ENCODE data around the gene HOXC5.

The HOXC5 gene

DNA sequence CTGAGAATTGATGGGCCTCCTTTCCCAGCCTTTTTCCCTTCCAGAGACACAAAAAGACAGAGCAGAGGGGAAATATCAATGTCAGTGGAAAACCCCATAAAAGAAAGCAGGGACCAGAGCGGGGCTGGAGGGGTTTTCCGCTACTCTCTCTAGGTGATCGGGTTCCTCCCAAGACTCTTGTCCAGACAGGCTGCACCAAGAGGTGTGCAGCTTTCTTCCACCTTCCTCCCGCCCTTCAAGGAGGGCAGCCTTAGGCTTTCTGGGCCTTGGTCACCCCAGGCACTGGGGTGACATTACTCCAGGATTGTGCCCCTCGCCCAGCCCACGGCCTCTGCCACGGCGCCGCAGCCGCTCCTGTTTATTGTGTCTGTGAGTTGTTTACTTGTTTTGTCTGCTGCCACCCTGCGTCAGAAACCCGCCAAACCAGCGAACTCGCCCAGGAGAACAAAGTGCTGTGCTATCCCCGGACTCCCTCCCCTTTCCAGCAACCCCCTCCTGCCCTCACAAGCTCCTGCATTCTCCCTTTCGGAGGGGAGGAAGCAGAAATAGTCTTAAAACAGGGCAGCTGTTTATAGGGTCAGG, 11.3 kb upstream of the HOXC5 start:
- DNase-seq = no peak

DNA sequence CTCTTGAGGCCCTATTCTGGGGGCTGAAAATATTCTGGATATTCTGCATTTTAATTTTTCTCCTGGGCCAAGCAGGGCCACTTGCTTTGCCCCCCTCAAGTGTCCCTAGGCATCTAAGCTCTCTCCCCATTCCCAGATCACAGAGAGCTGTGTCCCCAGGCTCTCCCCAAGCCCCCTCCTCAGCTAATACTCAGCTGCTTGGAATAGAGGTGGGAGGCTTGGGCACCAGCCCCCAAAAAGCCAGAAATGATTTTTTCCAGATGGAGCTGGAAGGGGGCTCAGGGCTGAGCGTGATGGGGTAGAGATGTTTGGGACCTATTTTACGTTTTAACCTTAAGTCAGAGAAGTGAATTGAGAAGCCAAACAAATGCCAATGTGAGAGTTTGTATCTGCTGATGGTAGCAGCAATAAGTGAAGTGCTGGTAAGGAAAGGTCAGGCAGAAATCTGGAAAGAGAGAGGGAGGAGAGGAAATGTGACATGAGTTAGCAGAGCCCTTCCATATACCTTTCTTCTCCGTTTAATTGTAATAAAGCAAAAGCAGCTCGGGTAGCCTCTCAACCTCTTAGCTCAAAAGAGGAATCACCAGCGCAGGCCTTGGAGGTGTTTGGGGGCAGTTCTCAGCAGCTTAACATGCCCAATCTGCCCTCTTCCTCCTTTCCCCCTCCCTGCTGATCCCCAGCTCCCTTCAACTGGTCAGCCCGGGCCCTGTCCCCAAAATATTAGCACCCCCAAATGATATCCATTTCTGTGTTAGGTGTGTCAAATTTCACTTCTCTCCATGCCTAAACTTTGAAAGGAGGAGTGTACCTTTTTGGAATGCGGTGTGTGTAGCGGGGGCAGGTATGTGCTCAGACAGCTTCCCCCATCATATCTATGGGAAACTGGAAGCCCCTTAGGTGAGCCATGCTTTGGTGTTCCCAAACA, 9.6 kb upstream of the HOXC5 start:
- no peak for DNase-seq

DNA sequence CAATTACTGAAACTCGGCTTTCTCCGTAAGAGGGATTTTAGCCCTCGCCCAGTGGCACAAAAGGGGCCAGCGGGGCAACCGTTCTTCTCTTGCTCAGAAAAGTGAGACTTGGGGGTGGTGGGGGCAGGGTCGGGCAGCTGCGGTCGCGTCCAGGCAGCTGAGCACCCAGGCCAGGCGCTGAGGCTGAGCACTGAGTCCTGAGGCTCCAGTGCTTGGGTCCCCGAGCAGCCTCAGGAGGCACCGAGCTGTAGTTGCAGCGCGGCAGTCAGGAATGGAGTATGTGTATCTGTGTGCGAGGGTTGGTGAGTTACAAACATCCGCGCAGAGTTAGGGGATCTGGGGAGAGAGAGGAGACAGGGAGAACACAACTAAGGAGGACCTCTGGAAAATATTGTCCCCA, 8.7 kb upstream of the HOXC5 start:
- DNase-seq = peak; percentile 24

DNA sequence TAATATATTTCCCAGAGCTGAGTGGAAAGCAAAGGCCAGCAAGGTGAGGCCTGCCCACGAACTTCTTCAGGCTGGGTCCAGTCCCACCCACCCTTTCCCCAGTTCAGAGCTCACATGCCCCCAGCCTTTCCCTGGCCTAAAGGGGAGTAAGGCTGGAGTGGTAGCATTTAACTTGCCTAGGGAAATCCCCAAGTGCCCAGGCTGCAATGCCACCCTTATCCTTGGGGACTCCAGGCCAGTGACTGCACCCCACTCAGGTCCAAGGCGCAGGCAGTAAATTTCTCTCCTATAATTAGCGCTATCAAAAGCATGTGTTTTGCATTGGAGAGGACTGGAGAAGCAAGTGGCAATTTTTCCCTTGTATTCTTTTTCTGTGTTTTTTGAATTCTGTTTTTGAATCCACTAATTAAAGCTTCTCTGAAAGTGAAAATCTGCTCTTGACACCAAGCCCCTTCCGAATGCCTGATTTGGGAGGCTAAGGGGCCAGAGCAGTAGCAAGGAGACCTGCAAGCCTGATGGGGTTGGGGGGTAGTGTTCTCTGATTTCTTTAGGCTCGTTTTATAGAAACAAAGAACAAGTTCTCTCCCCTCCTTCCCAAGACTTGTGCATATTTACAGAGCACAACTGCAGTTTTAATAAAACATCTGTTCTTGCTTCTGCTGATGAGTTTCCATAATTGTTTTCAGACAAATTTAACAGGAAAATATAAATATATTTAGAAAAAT, 8.1 kb upstream of the HOXC5 start:
- peak; percentile 20 for DNase-seq

DNA sequence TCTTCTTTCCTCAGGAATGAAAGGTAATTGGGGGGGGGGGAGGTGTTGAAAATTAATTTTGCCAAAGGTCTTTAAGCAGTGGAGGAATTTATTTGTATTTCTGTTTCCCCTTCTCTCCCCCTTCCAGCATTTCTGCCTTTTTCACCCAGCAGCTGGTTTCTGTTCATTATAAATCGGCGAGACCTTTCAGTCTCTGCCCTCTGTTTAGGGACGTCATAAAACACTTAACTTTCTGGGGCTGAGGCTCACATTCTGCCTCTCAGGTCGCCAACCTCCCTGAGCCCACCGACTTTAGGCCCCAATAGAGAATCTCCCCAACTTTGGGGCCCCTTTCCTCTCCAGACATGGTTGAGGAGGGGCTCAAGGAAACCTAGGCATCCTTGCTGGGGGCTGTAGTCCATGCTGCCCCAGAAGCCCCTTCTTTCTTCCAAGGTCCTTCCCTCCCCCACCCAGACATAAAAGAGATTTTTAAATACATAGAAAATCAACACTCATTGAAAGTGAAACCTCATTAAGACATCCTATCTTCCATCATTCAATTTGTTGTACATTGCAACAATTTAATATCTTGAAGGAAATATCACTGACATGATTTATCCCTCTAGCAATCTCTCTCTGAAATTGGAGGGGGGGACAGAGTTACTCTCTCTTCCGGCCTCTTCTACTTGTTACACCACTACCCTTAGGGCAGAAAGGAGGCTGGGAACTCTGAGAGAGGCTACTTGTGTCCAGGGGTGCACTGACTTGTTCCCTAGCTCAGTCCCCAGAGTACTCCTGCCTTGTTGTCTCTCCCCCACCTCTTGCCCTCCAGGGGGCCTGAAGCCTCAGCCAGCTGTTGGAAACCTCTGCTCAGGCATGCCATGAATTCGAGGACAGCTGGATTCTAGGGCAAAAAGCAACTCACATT, 7.1 kb upstream of the HOXC5 start:
- peak; percentile 23 for DNase-seq

DNA sequence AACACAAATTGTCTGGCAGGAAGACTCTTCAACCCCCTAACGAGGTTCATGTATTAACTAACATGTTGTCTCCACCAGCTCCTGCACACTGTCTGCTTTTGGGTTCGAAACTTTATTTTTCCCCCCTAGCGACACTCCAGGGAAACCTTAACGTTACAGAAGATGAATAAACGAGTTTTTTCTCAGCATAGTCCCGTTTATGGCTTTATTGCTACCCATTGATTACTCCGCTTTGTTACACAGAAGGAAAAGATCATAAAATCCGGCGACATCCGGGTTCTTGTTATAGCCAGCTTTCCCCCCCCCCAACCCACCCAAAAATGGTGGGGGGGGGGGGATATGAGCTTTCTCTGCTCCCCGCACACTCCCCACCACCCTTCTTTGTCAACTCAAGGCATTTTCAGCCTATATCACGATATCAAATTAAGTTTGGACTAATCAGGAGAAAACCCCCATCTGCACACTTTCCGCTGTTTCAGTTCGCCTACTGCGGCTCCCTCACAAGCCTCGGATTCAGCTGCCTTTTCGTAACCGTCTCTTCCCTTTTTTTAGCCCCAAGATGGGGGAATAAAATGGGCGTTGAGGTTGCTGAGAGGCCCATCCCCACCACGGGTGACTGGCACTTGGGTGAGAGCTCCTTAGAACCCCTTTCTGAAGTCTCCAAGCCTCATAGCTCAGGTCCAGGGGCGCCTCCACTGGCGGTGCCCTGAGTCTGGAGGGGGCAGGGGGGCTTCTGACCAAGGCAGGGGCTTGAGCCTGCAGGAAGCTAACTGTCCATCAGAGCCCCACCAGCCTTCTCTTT, 6.0 kb upstream of the HOXC5 start:
- no peak for DNase-seq

DNA sequence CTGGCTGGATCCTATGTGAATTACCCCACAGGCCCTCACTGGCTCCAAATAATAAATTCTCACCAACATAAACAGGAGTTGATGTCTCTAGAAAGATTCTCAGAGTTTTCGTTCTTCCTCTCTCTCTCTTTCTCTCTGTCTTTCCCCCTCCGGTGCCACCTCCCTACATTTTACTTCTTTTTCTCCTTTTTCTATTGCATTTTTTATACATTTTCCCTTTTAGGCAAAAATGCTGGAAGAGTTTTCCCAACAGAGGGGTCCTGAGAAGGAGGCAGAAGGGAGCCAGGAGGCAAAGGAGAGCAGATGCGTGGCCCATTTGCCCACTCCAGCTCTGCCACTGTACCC, 5.4 kb upstream of the HOXC5 start:
- no peak for DNase-seq

DNA sequence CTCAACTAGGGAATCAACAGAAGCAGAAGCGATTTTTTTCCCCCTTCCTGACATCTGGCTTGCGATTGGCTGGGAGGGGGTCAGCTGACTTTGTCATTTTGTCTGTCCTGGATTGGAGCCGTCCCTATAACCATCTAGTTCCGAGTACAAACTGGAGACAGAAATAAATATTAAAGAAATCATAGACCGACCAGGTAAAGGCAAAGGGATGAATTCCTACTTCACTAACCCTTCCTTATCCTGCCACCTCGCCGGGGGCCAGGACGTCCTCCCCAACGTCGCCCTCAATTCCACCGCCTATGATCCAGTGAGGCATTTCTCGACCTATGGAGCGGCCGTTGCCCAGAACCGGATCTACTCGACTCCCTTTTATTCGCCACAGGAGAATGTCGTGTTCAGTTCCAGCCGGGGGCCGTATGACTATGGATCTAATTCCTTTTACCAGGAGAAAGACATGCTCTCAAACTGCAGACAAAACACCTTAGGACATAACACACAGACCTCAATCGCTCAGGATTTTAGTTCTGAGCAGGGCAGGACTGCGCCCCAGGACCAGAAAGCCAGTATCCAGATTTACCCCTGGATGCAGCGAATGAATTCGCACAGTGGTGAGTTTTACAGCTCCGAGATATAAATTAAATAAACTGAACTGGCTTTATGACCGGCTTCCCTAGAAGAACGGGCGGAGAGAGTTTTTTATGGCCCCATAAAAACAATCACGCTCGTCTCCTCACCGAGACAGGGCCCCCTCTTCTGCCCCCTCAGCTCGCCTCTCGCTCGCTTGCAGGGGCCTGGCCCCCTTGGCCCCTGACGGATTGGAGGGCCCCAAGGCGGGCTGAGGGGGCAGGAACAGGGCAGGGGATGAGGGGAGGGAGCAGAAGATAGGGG, 4.3 kb upstream of the HOXC5 start, which contains the start of gene HOXC6:
TSS of gene HOXC6 (plus strand) at position 127 of the 888 bp plus-strand sequence. CDS start at position 209, 82 bp downstream.
- peak; percentile 64 for DNase-seq

DNA sequence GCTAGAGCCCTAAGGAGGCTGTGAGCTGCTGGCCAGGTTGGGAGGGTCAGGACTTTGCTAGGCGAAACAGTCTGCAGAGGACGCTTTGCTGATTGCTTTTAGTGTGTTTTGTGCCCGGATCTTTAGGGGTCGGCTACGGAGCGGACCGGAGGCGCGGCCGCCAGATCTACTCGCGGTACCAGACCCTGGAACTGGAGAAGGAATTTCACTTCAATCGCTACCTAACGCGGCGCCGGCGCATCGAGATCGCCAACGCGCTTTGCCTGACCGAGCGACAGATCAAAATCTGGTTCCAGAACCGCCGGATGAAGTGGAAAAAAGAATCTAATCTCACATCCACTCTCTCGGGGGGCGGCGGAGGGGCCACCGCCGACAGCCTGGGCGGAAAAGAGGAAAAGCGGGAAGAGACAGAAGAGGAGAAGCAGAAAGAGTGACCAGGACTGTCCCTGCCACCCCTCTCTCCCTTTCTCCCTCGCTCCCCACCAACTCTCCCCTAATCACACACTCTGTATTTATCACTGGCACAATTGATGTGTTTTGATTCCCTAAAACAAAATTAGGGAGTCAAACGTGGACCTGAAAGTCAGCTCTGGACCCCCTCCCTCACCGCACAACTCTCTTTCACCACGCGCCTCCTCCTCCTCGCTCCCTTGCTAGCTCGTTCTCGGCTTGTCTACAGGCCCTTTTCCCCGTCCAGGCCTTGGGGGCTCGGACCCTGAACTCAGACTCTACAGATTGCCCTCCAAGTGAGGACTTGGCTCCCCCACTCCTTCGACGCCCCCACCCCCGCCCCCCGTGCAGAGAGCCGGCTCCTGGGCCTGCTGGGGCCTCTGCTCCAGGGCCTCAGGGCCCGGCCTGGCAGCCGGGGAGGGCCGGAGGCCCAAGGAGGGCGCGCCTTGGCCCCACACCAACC, 3.1 kb upstream of the HOXC5 start:
- peak; percentile 25 for DNase-seq

DNA sequence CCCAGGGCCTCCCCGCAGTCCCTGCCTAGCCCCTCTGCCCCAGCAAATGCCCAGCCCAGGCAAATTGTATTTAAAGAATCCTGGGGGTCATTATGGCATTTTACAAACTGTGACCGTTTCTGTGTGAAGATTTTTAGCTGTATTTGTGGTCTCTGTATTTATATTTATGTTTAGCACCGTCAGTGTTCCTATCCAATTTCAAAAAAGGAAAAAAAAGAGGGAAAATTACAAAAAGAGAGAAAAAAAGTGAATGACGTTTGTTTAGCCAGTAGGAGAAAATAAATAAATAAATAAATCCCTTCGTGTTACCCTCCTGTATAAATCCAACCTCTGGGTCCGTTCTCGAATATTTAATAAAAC, 2.4 kb upstream of the HOXC5 start:
- DNase-seq = no peak

DNA sequence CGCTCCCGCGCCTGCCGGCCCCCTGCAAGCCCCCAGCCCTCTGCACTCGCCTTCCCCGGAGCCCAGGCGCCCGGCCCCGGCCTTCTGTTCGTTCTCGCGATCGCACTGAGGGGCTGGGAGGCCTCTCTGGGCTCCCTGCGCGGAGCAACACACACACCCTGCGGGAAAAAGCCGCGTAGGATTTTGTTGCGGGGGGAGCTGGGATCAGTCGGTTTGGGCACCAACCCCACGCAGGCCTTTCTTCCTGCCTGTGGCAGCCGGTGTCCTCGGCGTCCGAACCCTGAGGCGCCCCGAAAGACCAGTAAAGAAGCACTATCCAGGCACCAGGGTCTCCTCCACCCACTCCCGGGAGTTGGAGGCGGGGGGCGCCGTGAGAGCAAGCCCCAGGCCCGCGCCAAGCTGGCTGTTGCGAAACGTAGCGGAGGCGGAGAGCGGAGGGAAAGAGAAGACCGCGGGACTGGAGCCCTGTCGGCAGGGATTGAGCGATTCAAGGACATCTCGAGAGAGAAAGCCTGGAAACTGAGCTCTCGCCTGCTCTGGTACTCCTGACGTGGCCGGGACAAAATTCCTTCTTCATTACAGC, 1.9 kb upstream of the HOXC5 start:
- peak; percentile 65 for DNase-seq

DNA sequence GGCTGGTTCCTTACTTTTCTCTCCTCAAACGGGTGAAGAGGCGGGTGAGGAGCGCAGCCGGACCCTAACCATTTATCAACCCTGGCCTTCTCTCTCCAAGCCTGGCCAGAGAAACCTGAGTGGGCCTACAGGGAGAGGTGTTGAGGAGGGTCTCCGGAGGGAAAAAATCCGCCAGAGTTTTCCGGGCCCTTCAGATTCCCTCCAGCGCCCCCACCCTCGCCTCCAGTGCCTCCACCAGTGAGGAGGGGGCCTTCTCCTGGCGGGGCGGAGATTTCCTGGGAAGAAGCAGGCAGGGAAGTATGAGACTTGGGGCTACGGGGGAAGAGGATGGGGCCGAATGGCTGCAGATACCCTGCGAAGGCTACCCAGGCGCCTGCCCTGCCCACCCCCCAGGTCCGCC, 1.4 kb upstream of the HOXC5 start:
- no peak for DNase-seq

DNA sequence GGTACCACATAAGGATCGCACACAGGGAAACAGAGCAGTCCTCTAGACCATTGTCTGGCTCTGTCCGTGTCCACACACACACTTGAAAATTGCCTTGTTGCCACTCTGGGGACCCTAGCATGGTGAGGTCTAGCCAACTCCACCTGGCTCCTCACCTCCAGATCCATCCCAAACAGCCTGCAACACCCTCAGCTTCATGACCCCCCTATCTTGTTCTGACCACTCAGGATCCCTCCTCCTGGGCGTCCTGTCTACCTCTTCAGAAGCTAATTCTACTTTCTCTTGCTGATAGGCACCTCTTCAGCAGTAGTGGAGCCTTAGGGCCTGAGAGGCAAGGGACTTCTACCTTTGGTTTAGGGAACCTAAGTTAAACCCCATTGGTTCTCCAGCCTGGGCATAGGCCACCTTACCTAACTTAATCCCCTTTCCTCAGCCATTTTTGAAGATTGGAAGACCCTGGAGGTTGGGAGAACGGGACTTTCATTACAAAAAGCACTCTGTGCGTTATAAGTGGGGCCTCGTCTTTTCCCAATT, 697 bp upstream of the HOXC5 start:
- DNase-seq = peak; percentile 19

DNA sequence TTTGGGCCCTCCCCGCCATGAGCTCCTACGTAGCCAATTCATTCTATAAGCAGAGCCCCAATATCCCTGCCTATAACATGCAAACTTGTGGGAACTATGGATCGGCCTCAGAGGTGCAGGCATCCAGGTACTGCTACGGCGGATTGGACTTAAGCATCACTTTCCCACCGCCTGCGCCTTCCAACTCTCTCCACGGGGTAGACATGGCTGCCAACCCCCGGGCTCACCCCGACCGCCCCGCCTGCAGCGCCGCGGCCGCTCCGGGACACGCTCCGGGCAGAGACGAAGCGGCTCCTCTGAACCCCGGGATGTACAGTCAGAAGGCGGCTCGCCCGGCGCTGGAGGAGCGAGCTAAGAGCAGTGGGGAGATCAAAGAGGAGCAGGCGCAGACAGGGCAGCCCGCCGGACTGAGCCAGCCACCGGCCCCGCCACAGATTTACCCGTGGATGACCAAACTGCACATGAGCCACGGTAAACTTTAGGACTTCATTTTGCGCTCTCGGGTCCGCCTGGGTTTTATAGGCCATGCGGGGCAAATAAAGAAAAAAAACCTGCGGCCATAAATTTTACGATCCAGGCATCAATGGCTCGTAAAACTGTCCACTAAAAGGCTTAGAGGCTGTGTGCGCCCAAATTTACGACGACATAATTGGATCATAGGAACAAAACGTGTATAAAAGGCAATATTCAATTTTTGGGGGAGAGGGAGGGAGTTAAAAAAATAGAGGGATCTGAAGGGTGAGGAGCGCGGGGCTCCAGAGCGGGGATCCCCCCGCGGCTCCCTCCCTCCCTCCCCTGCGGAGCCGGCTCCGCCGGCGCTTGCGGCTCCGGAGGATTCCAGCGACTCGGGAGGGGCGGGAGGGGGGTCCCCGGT, 493 bp downstream of the HOXC5 start:
- peak; percentile 70 for DNase-seq

DNA sequence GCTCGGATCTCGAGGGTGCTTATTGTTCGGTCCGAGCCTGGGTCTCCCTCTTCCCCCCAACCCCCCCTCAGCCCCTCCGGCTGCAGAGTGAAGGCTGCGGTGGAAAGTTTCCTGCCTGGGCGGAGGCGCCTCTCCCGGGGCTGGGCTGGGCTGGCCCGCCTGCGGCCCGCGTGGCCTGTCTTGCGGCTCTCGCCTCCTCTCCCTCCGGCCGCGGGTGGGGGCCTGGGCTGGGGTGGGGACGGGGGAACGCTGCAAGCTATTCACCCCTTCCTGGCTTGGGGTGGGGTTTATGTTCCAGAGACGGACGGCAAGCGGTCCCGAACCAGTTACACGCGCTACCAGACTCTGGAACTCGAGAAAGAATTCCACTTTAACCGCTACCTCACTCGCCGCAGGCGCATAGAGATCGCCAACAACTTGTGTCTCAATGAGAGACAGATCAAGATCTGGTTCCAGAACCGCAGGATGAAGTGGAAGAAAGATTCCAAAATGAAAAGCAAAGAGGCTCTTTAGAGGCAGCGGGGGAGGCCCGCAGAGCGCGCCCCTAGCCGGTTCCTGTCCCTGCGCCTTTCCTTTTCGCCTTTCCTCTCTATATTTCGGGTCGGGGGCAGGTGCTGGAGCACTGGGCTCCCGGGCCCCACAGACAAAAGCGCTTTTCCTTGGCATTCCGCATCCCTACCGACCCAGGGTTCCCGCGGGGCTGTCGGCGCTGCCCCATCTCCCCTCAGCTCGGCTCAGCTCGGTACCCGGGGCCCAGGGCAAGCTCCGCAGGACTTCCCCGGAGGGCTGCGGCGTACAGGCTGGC, 1.3 kb downstream of the HOXC5 start:
- DNase-seq = peak; percentile 76

DNA sequence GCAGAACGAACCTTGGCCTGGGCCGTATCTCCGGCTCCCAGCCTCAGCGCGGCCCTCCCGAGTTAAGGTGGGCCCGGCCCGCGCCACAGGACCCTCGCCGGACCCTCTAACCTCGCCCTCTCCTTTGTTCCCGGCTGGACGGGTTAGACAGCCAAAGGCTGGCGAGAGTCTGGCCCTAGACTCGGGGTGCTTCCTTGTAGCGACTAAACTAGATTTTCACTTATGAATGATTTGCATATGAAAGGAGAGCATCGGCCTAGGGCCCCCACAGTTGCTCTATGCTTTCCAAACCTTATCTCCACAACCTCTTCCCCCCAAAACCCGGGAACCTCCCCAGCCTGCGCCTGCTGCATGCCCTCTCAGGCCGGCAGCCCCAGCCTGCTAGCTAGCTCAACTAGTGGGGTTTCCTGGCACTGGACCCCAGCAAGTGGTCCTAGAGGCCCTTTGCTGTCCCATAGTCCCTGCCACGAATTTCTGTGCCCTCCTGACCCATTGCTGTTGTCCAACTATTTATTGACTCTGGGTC, 2.0 kb downstream of the HOXC5 start:
- DNase-seq = peak; percentile 21
